Measurements from ENCODE around the gene AXL.

AXL gene

GRCh38 chr19:41302624-41303351 is 83.8 kb downstream of the AXL start:
- H3K4me1 ChIP-seq: peaks cover 18% of the 10 kb centered on the region
- H3K36me3 ChIP-seq (ENCODE audit: control insufficient read depth, insufficient read depth, low read length): no peaks in the 10 kb centered on the region
- no peak overlapping the region for H3K4me3 ChIP-seq (ENCODE audit: low read depth, low read length)
- H3K79me2 ChIP-seq: peaks cover 7% of the 10 kb centered on the region
- H3K27me3 ChIP-seq (ENCODE audit: control insufficient read depth, insufficient read depth, low read length): no peaks in the 10 kb centered on the region
- H3K9me3 ChIP-seq (ENCODE audit: control insufficient read depth, low read length): no peaks in the 10 kb centered on the region
- no peak overlapping the region for H3K4me2 ChIP-seq (ENCODE audit: low read length)
- TF ChIP-seq CTCF (IDR thresholded peaks at IDR 0.05): no peak
- no peak overlapping the region for H3K27ac ChIP-seq
- no peak overlapping the region for H3K9ac ChIP-seq
- H2AFZ ChIP-seq: no peak overlapping the region

- no peaks in the 10 kb centered on the region for H3K9me3 ChIP-seq (ENCODE audit: control insufficient read depth, low read length)
- no peaks in the 10 kb centered on the region for H3K27me3 ChIP-seq (ENCODE audit: control insufficient read depth, insufficient read depth, low read length)
- H2AFZ ChIP-seq: no peak overlapping the region
- no peak overlapping the region for H3K9ac ChIP-seq
- H3K4me2 ChIP-seq (ENCODE audit: low read length): no peak overlapping the region
- H3K36me3 ChIP-seq (ENCODE audit: control insufficient read depth, insufficient read depth, low read length): no peaks in the 10 kb centered on the region
- H3K4me3 ChIP-seq (ENCODE audit: low read depth, low read length): no peak overlapping the region
- no peak for TF ChIP-seq CTCF (IDR thresholded peaks at IDR 0.05)
- peaks cover 7% of the 10 kb centered on the region for H3K79me2 ChIP-seq
- H3K27ac ChIP-seq: no peak overlapping the region
- H3K4me1 ChIP-seq: peaks cover 13% of the 10 kb centered on the region
Observed at GRCh38 chr19:41303954-41304353, 84.9 kb downstream of the AXL start.

- peaks cover 7% of the 10 kb centered on the region for H3K79me2 ChIP-seq
- no peak overlapping the region for H3K4me3 ChIP-seq (ENCODE audit: low read depth, low read length)
- no peak overlapping the region for H3K9ac ChIP-seq
- TF ChIP-seq CTCF (IDR thresholded peaks at IDR 0.05): no peak
- no peaks in the 10 kb centered on the region for H3K9me3 ChIP-seq (ENCODE audit: control insufficient read depth, low read length)
- no peak overlapping the region for H3K27ac ChIP-seq
- H3K27me3 ChIP-seq (ENCODE audit: control insufficient read depth, insufficient read depth, low read length): no peaks in the 10 kb centered on the region
- H3K4me1 ChIP-seq: peaks cover 8% of the 10 kb centered on the region
- no peaks in the 10 kb centered on the region for H3K36me3 ChIP-seq (ENCODE audit: control insufficient read depth, insufficient read depth, low read length)
- no peak overlapping the region for H2AFZ ChIP-seq
- no peak overlapping the region for H3K4me2 ChIP-seq (ENCODE audit: low read length)
Observed at GRCh38 chr19:41304706-41305483, 85.9 kb downstream of the AXL start.

GRCh38 chr19:41305927-41306793 is 87.1 kb downstream of the AXL start:
- Histone ChIP-seq H3K27me3 (ENCODE audit: control insufficient read depth, insufficient read depth, low read length) (no peaks in the 10 kb centered on the region), H2AFZ (no peak overlapping the region), H3K9ac (no peak overlapping the region), H3K27ac (no peak overlapping the region), H3K36me3 (ENCODE audit: control insufficient read depth, insufficient read depth, low read length) (no peaks in the 10 kb centered on the region), H3K4me1 (peaks cover 8% of the 10 kb centered on the region), H3K4me2 (ENCODE audit: low read length) (no peak overlapping the region), H3K4me3 (ENCODE audit: low read depth, low read length) (no peak overlapping the region), H3K9me3 (ENCODE audit: control insufficient read depth, low read length) (no peaks in the 10 kb centered on the region), H3K79me2 (peaks cover 6% of the 10 kb centered on the region)
- TF ChIP-seq CTCF (IDR thresholded peaks at IDR 0.05): no peak
